GM19328 (cell line): ENCODE results near the gene RALGPS2.
A peak's percentile ranks its signal among the peaks of the same experiment; 100 is the strongest.
"Not testable (repeated sequence)": the region's sequence is repeated elsewhere in the genome, so short reads cannot be mapped to it uniquely, and the experiment has no call there.

Experiments
- ATAC-seq: cut with Tn5 transposase; IDR thresholded peaks from one replicate; pipeline ENCODE4 v1.9.1; 2021; ENCODE audit warnings: mild to moderate bottlenecking, moderate library complexity; ENCODE audit not compliant: unreplicated experiment

RALGPS2 gene

DNA sequence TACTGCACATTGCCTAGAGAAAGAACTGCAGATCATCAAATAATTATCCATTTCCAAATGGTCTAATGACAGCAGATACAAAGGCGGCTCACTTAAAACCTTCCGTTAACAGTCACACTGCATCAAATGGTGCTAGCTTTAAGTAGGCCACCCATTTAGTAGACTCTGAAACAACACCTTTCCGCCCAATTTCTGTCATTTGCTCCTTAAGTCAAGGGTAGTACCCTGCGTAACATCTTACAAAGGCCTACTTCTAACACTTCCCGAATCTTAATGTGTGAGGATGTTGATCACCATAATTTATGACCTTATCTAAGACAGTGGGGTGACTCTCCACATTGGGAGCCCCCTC is 692 bp upstream of the RALGPS2 start:
- no peak for ATAC-seq

DNA sequence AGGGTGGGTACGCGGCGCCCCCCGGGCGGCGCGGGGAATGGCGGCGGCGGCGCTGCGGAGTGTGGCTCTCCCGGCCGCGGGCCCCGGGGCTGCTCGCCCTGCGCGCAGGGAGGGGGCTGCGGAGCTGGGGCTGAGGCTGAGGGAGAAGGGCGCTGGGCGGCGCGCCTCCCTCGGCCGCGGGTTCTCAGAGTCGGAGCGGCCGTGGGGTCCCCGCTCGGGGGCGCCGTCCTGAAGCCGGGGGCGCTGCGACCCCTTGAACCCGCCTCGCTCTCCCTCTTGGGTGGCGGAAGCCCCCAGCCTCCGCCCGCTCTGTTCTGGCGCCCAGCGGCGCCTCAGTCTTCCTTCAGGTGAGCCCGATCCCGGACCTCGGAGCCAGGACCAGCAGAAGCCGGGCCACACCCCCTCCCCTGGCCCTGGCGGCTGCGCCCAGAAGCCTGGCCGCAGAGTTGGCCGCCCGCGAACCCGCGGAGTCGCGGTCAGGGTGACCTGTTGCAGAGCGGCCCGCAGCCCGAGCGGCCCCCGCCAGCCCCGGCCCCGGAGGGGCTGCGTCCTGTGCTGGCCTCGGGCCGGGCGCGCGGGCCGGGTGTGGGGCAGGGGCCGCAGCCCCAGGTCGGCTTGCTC is 532 bp downstream of the RALGPS2 start:
- peak; percentile 32 for ATAC-seq

GRCh38 chr1:178726087-178726517 is 1.1 kb downstream of the RALGPS2 start:
- ATAC-seq, result peak; percentile 63

DNA sequence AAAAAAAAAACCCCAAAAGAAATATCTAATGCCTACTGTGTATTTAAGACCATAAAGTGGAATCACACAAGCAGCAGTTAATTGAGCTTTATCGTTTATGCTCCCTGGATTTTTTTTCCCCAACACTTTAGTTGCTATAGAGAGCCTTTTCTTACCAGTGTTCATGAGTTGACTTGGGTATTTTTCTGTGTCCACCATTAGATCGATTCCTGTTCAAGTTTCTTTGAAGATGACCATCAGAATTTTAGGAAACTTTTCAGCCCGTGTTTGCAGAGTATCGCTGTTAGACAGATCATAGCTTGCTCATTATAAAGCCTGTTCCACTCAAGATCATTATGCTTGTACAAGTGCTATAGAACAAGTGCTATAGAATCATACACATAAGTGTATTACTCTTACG is 1.5 kb downstream of the RALGPS2 start:
- no peak for ATAC-seq

DNA sequence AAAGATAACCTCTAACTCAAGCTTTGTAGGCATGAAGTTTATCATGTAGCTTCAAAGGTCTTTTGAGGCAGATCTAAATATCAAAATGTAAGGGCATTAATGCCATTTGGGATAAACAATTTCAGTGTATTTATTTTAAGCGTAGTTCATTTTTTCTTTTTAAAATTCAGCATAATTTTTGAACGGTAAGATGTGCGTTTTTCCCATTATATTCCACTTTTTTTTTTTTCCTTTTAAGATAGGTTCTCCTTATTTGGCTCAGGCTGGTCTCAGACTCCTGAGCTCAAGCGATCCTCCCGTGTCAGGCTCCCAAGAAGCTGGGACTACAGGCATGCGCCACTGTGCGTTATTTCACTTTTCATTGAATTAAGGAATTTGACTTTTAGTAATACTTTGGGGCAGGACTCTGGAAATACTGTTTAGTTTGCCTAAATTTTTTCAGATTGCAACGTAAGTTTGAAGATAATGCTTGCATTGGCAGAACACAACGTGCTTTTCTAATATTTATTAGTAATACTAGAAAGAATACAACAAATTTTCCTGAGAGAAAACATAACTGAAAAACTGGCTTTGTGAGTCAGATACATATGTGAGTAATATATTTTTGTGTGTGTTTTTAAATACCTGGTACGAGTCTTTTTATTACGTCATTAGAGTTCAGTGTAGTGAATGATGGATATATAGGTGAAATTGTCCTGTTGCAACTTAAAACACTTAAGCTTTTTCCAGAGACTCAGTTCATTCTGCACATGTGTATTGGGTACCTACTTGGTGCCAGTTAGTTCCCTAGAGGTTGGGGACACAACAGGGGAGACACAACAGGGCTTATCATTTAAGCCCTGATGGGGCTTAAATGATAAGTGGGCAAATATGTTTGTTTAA is 2.2 kb downstream of the RALGPS2 start:
- no peak for ATAC-seq

DNA sequence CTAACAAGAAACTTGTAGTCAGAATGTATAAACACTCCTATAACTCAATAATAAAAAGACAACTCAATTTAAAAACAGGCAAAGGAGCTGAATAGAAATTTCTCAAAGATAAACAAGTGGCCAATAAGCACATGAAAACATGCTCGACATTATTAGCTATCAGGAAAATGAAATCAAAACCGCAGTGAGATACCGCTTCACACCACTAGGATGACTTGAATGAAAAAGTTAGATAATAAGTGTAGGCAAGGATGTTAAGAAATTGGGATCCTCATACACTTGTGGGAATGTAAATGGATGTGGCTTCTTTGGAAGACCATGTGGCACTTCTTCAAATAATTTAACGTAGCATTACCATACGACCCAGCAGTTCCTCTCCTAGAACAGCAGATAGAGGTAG is 8.9 kb downstream of the RALGPS2 start:
- ATAC-seq, result no peak

GRCh38 chr1:178738780-178739179 is 13.7 kb downstream of the RALGPS2 start:
- ATAC-seq, result no peak

- ATAC-seq, result no peak
Measured at GRCh38 chr1:178739285-178740045, 14.4 kb downstream of the RALGPS2 start.

DNA sequence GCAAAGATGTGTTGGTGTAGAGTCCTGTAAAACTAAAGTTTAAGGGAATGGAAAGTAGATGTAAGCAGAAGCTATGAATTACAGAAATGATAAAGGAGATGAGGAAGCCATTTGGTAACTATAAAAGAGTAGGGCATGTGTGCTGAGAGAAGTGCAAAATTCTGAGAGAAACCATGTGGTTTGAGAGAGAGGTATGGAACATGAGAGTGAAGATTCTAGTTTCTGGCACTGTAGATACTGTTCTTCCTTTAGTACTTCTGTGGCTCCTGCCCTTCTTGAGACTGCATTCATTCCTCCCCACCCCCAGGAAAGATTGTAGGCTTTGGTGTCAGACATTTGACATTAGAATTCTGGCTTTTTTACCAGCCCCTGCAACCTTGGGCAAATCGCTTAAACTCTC is 15.4 kb downstream of the RALGPS2 start:
- ATAC-seq, result no peak

- ATAC-seq, result no peak
Measured at GRCh38 chr1:178740924-178741323, 15.9 kb downstream of the RALGPS2 start.

DNA sequence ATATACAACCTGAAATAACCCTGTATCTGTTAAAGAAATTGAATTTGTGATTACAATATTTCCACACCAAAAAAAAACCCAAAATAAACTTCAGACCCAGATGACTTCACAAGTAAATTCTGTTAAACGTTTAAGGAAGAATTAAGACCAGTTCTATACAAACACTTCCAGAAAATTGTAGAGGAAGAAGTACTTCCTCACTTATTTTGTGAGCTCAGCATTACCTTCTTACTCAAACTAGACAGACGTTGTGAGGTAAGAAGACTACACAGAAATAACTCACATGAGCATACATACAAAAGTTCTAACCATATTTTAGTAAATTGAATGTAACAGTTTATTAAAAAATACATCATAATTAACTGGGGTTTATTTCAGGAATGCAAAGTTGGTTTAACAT is 18.8 kb downstream of the RALGPS2 start:
- ATAC-seq, result no peak

DNA sequence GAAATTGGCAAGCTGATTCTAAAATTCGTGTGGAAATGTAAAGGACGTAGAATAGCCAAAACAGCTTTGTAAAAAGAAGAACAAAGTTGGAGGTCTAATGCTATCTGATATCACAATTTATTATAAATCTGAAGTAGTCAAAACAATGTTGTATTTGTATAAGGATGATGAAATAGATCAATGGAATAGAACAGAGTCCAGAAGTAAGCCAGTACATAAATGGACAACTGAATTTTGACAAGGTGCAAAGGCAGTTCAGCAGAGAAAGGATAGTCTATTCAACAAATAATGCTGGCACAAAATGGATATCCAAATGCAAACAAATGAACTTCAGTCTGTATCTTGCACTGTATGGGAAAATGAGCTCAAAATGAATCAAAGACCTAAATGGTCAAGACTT is 20.2 kb downstream of the RALGPS2 start:
- ATAC-seq, result no peak

GRCh38 chr1:178746345-178746744 is 21.3 kb downstream of the RALGPS2 start:
- no peak for ATAC-seq

GRCh38 chr1:178747361-178747760 is 22.3 kb downstream of the RALGPS2 start:
- not testable (repeated sequence) for ATAC-seq

DNA sequence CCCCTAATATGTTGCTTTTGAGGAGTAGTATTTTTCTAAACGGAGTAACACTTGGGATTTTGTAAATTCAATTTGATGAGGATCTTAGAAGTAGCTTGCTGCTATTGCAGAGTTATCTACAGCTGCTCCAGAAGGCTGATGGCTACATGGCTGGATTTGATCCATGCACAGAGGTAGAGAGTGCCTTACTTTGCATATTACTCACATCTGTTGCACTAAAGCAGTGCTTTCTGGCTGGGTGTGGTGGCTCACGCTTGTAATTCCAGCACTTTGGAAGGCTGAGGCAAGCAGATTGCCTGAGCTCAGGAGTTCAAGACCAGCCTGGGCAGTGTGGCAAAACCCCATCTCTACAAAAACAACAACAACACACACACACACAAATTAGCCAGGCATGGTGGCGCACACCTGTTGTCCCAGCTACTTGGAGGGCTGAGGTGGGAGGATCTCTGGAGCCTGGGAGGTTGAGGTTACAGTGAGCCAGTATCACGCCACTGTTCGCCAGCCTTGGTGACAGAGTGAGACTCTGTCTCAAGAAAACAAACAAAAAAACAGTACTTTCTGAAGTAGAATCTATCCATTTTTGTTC is 24.6 kb downstream of the RALGPS2 start:
- ATAC-seq, result no peak

- no peak for ATAC-seq
Measured at GRCh38 chr1:178751046-178751445, 26.0 kb downstream of the RALGPS2 start.

DNA sequence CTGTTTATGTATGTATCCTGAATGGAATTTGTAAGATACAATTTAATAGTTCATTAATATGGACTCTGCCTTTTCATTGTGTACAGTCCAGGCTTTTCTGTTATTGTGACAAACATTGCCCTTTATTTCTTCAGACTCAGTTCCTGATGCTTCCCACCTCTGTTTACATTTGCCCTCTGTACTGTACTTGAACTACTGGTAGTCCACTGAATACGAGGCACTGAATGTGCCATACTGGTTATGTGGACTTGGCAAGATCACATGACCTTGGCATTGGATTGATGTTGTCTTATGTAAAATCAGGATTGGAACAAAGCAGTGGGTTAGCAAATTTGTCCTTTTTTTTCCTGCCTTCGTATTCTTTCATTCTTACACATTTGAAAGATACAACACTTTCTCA is 27.8 kb downstream of the RALGPS2 start:
- no peak for ATAC-seq

DNA sequence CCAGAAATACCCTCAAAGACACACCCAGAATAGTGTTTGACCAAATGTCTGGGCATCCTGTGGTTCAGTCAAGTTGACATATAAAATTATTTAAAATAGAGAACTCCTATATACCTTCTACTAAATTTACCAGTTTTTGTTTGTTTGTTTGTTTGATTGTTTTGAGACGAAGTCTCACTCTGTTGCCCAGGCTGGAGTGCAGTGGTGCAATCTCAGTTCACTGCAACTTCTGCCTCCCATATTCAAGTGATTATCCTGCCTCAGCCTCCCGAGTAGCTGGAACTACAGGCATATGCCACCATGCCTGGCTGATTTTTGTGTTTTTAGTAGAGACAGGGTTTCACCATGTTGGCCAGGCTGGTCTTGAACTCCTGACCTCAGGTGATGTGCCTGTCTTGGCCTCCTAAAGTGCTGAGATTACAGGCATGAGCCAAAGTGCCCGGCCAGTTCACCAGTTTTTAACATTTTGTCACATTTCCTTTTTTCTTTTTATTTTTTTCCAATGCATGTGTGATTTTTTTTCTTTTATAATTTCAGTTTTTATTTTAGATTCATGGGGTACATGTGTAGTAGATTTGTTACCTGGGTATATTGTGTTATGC is 29.7 kb downstream of the RALGPS2 start:
- not testable (repeated sequence) for ATAC-seq

DNA sequence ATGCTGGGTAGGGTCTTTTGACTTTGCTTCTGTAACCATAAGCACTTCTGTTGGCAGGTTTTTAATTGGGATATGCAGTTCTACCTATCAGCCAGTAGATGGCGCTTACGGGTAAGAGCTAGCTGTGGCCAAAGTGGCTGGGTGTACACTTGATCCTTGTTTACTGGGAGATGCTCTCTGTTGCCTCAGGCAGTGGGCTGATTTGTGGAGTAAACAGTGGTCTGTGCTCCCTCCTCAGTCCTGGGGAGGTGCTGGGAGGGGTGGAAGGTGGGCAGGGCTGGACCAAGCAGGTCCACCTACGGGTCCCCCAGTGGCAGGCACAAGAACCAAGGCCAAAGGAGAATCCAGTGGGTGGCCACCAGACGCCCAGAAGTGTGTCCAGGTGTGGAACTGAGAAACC is 43.4 kb downstream of the RALGPS2 start:
- no peak for ATAC-seq

DNA sequence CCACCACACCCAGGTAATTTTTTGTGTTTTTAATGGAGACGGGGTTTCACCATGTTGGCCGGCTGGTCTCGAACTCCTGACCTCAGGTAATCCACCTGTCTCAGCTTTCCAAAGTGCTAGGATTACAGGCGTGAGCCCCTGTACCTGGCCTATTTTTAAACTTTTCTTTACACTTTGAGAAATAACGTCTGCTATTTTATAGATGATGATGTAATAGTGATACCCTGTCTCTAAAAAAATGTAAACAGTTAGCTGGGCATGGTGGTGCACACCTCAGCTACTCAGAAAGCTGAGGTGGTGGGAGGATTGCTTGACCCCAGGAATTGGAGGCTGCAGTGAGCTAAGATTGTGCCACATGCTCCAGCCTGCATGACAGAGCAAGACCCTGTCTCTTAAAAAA is 47.9 kb downstream of the RALGPS2 start:
- ATAC-seq, result no peak

- ATAC-seq, result no peak
Measured at GRCh38 chr1:178774263-178774662, 49.2 kb downstream of the RALGPS2 start.
